Activated gamma-delta T cell treated with anti-CD3 and anti-CD28 coated beads, Interleukin-2, amount 50 U/mL, for 16 hours (primary cell): Measurements from ENCODE around the gene JUNB.

Experiments
- DNase-seq: peaks from one replicate; pipeline ENCODE4 v3.0.0-alpha.2; 2020; ENCODE audit warnings: low read depth

JUNB gene

DNA sequence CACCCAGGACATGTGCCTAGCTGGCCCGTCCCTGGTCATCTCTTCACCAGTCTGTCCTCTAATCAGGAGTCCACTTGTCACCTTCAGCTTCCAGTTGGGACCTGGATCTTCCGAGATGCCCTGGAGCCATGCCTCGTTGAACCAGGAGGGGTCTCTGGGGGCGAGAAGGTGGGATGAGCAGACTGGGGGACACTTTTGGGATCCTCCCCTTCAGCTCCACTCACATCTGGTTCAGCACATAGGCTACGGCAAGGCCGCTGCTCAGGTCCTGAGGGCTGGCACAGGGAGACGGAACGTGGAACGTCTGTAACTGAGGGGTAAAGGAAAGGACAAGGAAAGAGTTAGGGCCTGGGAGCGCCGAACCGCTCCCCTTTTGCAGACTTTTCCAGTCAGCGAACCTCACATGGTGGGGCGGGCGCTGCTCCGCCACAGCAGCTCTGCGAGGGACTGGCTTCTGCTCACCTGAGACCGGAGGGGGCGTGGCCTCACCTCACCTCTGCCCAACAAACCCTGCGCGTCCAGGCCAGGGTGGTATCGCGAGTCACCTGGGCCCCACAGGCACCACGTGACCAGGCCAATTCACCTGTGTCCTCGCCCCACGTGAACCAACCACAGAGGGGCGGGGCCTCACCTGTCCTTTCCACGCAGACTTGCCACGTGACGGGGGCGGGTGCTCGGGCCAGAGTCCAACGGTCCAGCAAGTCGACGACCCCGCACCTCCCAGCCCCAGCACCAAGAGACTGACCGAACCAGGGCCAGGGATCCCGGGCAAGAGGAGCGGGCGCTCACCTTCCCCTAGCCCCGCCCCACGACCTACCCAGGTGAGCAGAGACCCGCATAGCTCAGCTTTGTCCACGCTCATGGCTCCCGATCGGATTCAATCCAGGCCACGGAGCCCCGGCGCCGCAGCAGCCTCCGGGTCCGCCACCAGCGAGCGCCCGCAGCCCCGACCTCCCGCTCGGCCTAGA lies 16.4 kb upstream of the JUNB start, which contains the start of gene HOOK2:
Gene HOOK2, minus strand, starts transcription at position 965 of the 968 bp plus-strand sequence. Its CDS starts 103 bp downstream, at position 862.
- no peak for DNase-seq

DNA sequence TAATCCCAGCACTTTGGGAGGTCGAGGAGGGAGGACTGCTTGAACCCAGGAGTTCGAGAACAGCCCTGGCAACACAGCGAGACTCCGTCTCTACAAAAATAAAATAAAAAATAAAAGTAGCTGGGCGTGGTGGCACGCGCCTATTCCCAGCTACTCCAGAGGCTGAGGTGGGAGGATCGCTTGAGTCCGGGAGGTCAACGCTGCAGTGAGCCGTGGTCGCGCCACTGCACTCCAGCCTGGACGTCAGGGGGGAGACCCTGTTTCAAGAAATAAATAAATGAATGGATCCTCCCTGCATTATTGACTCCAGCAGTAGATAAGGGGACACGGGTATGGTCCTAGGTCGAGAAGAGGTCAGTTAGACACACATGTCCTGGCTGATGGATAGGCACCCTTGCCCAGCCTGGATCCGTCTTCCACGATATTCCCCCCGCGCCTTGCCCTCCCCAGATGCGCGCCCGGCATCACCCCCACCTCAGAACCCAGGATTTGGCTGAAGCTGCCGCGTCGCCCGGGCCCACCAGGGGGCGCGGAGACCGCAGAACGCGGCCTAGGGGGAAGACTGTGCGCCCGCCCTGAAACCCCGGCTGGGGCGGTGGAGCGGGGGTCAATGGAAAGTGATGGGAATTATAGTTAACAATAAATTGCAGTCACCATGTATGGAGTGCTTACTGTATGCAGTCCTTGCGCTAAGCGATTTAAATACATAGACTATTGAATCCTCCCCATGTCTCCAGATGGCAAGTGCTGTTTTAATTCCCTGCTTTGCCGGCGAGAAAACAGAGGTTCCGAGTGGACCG lies 13.9 kb upstream of the JUNB start:
- DNase-seq, result peak; percentile 72

DNA sequence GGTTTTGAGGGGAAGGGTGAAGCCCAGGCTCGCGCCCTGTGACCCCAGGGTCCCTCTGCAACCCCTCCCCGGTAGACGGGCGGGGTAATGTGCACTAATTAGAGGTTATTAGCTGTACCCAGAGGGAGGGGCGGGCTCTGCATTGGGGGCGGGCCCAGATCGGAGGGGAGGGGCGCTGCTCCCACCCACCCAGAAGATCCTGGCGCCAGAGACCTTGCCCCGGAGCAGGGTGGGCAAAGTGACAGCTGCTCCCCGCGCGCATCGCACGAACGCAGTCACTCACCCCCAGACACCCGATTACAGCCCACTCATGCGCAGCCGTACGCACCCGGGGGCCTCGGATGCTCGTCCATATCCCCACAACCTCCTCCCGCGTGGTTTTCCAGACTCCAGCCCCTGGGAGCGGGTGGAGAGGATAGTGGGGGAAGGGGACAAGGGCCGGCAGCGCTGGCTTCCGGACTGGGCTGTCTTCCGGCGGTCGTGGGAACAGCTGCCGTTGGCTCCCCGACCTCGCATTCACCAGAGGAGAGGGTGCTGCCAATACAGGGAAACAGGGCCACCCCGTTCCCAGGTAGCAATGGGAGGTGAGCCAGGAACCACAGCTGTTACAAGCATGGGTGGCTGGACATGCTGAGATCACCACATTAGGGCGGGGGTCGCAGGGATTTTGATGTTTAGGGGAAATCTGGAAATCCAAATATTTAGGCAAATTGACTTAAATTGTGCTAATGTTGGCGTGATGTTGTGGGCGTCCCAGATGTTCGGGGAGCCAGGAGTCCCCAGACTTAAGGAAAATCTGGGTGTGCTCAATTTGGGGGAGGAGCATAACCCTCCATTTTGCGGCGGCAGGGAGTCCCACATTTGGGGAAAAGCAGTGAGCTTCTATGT lies 13.0 kb upstream of the JUNB start:
- DNase-seq, result no peak

DNA sequence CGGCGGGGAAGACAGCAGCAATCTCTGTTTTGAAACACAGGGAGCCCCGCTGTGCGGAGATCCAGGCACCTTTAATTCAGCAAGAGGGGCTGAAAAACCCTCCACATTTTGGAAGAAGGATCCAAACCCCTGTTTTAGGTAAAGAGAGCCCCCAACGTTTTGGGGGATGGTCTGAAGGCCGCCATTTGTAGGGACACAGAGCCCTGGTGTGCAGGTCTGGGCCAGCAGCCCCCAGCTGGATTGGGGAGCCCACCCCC lies 12.5 kb upstream of the JUNB start:
- no peak for DNase-seq

DNA sequence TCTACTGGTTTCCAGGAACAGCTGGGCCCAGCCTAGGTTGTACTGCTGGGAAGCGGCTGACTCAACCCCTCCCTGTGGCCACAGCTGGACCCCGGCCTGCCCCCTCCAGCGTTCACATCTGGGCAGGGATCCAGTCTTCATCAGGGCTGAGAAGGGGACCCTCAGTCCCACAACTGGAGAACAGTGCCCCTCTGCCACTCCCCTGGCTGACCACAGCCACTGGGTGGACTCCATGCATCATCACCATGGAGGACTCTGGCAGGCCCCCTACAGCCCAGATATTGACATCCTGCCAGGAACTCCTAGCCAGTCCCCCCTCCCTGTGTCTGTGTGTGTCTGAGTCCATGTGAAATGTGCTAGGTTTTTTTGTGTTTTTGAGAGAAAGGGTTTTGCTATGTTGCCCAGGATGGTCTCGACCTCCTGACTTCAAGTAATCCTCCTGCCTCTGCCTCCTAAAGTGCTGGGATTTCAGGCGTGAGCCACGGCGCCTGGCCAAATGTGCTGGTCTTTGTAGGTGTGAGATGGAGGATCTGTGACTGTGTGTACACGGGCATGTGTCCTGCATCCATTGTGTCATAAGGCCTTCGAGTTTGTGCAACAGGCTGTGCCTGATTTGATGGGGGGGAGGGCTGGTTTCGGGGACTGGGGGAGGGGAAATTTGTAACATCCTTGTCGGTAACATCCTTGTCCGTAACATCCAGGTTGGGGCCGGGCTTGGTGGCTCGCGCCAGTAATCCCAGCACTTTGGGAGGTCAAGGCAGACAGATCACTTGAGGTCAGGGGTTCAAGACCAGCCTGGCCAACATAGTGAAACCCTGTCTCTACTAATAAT lies 11.9 kb upstream of the JUNB start:
- DNase-seq, result no peak

DNA sequence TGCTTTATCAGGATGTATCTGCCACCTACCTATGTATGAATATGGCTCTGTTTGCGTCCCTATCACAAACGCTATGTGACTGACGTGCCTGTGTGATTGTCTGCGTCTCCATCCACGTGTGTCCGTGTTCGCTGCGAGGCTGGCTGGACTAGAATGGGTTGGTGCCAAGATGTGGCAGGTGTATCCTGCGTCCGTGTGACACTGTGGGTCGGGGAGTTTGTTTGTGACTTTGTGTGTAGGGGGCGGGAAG lies 9.2 kb upstream of the JUNB start:
- DNase-seq, result no peak

DNA sequence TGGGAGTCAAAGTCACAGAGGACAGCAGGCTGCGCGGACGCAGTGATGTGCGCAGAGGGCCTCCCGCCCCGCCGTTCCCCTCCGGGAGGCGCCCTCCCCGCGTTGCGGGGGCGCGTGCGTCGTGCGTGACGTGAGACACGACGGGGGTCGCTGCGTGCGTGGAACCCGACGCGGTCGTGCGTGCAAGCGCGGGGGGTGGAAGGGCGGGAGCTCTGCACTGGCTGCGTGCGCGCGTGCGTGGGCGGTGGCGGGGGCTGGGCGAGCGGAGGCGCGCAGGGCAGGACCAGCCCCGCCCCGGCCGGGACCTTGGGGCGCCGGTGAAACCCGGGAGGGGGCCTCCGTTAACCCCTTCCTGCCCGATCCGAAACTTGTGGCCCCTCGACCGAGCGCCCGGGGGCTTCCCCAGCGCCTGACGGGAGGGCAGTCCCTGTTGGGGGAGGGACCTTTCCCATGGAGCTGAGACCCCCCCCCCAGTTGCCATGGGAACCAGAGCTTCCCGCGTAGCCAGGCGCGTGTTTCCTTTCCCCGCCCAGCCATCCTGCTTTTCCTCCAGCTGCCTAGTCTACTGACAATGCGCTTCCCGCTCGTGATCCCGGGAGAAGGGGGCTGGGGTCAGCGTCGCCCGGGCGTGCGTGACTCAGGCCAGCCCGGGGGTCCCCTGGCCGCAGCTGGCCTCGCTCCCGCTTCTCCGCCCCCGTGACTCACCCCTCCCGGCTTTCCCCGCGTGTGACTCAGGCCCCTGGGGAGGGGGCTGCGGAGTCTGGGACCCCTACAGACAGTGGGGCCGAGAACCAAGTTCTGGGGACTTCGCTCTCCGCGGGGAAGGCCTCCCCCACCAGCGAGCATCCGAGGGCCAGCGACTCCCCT lies 8.6 kb upstream of the JUNB start:
- DNase-seq, result peak; percentile 85

DNA sequence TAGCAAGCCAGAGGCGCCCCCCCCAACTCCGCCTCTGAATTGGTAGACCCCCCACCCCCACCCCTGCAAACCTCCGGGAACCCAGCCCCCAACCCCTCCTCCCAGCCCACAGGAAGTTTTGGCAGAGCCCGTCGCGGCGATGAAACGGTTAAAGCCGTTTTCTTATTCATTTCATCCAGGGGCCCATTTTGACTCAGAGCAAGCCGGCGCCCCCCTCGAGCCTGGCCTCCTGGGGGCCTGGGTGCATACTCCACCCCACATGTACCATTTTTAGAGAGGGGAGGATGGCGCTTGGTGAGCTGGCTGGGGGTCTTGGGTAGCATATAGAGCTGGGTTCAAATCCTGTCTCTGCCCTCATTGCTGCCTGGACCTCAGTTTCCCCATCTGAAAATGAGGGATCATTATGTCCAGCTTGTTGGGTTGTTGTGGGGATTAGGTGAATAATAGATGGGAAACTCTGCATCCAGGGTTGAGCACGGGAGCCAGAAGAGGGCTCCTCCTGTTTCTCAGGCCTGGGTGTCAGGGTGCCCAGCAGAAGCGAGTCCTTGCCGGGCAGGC lies 7.9 kb upstream of the JUNB start:
- no peak for DNase-seq

DNA sequence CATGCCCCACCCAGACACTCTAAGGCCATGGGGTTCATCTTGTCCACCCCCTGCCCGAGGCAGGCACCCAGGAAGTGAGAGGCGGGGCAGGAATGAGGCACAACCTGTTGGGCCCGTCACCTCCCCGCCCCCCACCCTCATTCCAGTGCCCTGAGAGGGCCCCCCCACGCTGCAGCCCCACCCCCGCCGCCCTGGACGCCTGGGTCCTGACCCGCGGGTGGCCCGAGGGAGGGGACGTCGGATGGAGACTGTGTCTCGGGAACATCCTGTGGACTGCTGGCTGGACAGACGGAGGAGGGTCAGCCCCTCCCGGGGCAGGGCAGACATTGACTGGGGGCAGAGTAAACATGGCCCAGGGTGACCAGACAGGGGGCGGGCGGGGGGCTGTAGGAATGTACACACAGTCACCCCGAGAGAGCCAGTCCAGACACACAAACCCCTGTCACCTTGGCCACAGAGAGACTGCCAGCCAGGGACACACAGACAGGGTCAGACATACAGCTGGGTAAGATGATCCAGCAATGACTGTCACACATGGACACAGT lies 7.4 kb upstream of the JUNB start:
- DNase-seq, result no peak

DNA sequence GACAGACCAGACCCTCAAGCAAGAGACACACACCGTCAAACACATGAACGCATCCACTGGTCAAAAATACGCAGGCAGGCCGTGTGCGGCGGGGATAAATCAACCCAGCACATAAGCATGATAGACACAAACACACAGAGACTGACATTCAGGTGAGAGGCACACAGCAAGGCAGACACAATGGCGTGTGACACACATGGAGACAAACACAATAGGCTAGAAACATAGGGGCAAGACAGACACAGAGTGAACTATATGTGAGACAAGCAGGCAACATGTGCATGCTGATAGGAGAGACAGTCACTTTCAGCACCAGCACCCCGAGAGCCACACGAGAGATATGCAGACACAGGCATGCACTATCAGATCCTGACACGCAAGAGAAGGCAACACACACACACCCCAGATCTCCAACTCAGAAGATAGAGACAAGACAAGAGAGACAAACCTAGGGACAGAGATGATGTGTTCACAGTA lies 6.9 kb upstream of the JUNB start:
- no peak for DNase-seq

DNA sequence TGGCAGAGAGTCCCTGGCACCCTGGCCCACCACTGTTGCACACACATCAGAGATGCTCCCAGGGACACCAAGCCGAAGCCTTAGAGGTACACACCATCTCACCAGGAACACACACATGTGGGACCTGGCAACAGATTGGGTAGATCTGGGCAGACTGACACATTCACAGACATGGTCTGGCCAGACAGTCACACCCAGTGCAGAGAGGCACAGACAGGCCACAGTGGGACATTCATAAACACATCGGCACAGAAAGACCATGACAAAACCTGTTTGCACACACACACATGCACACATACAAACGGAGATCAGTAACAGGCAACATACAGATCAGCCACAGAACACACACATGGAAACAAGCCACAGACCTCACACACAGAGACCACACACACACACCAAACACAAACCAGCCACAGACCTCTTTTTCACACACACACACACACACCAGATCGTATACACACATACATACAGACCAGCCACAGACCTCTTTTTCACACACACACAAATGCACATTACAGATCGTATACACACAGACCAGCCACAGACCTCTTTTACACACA lies 6.3 kb upstream of the JUNB start:
- no peak for DNase-seq

DNA sequence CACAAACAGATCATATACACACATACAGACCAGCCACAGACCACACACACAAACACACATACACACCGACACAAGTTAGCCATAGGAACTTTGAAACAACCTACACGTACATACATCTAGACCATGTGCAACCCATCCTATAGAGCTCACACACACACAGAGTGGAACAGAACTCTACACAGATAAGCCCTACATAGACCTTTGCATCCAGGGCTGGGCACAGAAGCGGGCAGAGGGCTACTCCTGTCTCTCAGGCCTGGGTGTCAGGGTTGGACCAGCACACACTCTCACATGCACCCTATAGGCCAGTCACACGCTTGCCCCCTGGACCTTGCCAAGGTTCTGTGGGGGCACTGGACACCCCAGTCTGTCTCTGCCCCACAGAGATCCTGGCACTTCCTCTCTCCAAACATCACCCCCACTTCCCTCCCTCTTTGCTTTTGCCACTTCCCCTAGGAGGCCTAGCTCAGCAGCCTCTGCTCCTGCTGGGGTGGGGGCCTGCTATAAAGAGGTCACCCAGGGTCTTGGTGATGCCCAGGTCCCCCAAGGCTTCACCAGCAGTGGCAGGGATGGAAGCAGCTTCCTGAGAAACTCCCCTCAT lies 5.8 kb upstream of the JUNB start:
- no peak for DNase-seq

DNA sequence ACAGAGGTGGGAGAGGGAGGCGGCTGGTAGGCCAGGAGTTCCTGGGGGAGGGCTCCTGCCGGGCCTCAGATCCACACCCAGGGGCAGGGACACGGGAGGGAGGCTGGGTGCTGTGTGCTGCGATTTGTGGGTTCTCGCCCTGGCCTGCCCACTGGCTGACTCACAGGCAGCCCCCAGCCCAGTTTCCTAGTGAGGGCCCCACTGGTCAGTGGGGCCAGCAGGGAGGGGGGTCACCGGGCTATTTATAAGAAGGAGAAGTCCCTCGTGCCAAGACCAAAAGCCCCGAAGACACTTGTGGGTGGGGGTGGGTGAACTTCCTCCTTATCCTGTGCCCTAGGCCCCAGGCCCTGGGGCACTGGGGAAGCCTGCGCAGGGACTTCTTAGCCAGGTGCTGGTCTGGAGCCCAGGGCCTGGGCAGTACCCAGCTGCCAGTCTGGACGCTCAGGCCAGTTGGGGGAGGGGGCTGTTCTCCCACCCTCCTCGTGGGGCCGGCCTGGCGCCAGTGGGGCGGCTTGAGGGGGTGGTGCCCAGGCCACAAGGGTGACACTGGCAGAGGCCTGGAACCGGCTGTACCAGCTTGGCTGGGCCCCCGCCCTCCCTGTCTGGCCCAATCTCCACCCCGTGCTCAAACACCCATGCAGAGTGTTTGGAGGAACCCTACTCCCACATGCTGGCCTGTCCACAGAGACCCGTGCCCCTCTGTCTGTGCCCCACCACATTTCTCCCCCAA lies 5.0 kb upstream of the JUNB start:
- no peak for DNase-seq

DNA sequence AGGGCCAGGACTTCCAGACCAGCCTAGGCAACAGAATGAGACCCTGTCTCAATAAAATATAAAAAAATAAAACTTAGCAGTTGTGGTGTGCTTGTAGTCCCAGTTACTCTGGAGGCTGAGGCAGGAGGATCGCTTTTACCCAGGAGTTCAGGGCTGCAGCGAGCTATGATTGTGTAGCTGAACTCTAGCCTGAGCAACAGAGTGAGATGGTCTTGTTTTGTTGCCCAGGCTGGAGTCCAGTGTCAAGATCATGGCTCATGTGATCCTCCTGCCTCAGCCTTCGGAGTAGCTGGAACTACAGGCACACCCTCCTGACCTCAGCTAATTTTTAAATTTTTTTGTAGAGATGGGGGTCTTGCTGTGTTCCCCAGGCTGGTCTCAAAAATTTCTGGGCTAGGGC lies 4.3 kb upstream of the JUNB start:
- DNase-seq, result no peak

DNA sequence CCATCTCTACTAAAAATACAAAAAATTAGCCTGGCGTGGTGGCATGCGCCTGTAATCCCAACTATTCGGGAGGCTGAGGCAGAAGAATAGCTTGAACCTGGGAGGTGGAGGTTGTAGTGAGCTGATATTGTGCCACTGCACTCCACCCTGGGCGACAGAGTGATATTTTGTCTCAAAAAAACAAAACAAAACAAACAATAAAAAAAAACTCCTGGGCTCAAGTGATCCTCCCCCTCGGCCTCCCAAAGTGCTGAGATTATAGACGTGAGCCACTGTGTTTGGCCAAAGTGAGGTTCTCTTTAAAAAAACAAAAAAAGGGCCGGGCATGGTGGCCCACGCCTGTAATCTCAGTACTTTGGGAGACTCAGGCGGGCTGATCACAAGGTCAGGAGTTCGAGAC lies 3.8 kb upstream of the JUNB start:
- no peak for DNase-seq

DNA sequence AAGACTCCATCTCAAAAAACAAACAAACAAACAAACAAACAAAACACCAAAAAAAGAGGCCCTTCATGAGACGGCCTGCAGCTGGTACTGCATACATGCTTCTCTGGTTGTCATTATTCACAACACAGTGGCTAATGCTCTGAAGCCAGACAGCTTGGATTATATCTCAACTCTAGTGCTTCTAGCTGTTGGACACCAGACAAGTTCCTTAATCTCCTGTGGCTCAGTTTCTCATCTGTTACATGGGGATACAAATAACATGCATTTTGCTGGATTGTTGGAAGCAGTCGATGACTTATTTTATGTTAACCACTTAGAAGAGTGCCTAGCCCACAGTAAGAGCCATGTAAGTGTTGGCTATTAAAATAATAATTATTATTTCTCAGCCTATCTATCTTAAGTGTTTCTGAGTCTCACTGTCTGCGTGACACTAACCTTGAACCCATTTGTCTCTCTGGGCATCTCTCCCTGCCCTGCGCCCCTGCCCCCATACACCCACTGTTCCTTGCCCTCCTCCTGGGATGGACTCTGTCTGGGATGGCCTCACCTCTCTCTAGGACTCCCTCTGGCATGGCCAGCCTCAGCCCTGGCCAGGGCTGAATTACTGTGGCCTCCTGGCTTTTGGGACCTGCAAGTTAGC lies 3.1 kb upstream of the JUNB start:
- no peak for DNase-seq

DNA sequence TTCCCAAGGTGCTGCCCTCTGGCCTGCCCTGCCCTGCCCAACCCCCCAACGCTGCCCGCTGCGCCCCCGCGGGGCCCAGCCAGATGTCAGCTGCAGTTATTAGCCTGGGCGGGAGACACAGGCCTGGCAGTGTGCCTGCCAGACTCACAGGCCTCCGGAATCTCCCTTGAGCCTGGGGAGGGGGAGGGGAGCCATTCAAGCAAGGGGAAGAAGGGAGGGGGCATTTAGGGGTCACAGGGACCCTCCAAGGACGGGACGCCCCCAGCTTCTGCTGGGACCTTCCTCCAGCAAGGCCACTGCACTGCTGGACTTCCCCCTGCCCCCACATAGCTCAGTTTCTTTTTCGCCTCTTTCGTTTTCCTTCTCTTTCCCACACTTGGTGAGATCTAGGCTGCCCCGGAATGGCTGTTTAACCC lies 2.6 kb upstream of the JUNB start:
- no peak for DNase-seq
